GM21367 (cell line): ENCODE data around the gene EPS8L1.
"Not testable (repeated sequence)": the region's sequence is repeated elsewhere in the genome, so short reads cannot be mapped to it uniquely, and the experiment has no call there.

Experiments used
- ATAC-seq: cut with Tn5 transposase; IDR thresholded peaks from one replicate; pipeline ENCODE4 v1.9.1; 2021; ENCODE audit not compliant: unreplicated experiment

EPS8L1 gene

DNA sequence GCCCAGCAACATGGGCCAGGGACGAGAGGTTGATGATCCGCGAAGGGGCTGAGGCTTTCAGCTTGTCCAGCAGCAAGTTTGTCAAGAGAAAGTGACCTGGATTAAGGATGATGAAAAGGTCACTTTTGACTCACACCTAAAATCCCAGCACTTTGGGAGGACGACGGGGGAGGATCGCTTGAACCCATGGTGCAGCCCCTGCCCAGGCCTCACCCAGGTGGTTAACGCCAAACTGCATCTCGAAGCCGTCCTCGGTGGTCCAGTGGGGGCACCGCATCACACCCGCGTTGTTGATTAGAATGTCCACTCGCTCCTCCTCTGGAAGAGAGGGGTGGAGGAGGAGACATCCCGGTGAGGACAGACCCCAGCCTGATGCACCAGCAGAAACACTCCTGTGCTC lies 27.2 kb upstream of the EPS8L1 start:
- ATAC-seq, result no peak

DNA sequence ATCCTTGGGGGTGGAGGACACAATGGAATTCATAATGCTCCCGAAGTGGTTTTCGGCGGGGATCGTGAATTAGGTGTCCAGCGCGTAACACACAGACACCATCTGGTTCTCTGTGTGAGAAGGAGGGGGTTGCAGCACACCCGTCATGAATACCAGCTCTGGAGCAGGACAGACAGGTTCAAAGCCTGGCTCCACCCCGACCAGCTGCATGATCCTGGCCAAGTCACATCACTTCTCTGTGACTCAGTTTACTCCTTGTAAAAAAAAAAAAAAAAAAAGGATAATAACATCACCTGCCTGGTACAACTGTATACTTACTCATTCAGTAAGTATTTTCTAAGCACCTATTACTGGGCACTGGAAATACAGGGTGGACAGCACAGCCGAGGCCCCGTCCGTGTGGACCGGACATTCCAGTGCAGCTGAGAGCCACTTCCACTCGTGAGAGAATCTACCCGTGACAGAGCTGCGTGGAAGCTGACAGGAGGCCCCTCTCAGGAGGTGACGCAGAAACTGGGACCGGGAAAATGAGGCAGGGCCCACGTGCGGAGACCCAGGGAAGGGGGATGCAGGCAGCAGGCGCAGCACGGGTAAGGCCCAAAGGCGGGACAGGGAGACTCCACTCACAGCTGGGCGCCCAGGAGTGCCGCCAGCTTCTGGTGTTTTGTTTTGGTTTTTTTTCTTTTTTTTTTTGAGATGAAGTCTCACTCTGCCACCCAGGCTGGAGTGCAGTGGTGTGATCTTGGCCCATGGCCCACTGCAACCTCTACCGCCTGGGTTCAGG lies 24.7 kb upstream of the EPS8L1 start:
- no peak for ATAC-seq

DNA sequence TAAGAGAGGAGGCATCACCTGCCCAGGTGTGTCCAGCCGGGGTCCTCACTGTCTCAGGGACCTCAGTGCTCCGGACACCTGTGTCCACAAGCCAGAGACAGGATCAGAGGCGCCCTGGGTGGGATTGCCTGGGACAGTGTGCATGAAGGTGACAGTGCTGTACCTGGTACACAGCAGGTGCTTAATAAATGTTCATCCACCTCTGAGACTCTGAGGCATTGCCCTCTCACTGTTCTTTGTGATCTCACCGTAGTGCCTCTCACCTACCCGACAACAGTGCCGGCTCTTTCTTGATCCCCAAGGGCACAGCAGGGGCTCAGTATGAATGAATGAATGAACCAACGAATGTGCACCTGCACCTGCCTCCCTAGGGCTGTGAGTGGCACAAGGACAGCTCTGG lies 21.9 kb upstream of the EPS8L1 start:
- no peak for ATAC-seq

DNA sequence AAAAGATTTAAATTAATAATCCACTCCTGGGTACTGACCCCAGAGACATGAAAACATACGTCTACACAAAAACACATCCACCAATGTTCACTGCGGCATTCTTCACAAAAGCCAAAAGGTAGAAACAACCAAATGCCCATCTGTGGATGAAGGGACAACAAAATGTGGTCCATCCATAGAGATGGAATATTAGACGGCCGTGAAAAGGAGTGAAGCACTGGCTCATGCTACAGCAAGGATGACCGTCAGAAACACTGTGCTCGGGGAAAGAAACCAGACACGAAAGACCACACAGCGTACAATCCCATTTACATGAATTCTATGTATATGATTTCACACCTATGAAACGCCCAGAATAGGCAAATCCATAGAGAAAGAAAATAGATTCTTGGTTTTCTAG lies 18.8 kb upstream of the EPS8L1 start:
- no peak for ATAC-seq

DNA sequence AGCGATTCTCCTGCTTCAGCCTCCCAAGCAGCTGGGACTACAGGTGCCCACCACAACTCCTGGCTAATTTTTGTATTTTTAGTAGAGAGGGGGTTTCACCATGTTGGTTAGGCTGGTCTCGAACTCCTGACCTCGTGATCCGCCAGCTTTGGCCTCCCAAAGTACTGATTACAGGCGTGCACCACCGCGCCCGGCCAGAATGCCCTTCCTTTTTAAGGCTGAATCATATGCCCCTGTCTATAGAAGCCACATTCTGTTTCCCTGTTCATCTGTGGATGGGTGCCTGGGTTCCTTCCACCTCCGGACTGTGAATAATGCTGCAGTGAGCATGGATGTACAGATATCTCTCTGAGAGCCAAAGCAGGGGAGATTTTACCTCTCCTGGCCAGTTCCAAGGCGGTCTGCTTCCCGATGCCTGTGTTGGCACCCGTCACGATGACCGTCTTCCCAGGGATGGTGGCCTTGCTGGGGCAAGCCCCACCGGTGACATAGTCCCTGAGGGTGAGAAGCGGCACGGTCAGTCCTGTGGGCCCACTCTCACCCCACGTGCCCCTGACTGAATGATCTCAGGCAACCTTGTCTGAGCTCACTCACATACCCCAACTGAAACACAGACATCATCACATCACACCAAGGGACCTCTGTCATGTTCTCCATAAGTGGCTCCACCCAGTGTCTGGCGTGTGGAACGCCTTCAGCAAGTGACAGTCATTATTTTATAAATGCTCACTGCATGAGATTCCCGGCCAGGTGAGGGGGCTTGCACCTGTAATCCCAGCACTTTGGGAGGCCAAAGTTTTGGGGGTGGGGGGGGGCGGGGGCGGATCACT lies 16.7 kb upstream of the EPS8L1 start:
- no peak for ATAC-seq

DNA sequence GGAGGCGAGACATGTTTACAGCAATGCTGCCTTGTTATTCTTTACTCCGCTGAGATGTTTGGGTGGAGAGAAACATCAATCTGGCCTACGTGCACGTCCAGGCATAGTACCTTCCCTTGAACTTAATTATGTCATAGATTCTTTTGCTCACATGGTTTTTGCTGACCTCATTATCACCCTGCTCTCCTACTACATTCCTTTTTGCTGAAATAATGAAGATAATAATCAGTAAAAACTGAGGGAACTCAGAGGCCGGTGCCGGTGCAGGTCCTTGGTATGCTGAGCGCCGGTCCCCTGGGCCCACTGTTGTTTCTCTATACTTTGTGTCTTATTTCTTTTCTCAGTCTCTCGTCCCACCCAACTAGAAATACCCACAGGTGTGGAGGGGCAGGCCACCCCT lies 15.4 kb upstream of the EPS8L1 start:
- ATAC-seq, result not testable (repeated sequence)

DNA sequence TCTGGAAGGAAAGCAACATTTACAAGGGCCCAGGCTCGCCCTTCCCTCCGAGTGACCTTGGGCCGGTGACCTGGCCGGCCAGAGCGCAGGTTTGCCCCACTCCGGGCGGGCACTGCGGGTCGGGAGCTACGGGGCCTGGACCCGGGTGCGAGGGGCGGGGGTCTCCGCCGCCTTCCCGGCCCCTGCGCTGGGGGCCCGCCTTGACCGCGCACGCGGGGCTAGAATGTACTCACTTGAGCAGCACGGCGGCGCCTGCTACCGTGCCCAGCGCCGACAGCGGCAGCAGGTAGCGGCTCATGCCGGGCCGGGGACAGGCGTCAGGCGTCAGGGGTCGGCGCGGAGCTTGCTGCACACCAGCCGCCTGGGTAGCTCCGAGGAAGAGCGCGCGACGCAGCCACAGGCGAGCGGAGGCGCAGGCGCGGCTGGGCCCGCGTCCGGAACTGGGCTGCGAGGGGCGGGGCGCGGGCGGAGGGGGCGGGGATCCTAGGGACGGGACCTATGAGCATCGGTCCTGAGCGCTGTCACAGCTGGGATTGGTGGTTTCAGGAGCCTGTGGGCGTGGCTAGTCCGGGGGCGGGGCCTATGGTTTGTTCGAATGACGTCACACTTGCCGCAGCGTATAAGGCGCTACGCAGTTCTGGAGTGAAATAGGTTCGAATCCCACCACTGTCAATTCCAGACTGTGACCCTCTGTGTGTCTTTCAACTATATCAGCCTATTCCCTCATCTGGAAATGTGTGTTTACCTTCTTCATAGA lies 12.8 kb upstream of the EPS8L1 start, which contains the start of gene RDH13:
Gene RDH13, minus strand, starts transcription at position 414 of the 757 bp plus-strand sequence. Its CDS starts 116 bp downstream, at position 298.
- ATAC-seq, result no peak

DNA sequence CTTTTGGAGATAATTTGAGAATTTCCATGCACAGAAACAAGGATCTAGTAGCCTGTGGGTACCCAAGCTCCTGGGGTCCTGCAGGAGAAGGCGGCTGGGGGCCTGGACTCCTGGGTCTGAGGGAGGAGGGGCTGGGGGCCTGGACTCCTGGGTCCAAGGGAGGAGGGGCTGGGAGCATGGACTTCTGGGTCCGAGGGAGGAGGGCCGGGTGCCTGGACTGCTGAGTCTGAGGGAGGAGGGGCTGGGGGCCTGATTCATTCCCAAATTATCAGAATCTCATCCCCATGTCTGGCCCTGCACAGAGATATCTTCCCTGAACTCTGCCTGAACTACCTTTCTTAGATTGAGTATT lies 12.2 kb upstream of the EPS8L1 start:
- ATAC-seq, result no peak

DNA sequence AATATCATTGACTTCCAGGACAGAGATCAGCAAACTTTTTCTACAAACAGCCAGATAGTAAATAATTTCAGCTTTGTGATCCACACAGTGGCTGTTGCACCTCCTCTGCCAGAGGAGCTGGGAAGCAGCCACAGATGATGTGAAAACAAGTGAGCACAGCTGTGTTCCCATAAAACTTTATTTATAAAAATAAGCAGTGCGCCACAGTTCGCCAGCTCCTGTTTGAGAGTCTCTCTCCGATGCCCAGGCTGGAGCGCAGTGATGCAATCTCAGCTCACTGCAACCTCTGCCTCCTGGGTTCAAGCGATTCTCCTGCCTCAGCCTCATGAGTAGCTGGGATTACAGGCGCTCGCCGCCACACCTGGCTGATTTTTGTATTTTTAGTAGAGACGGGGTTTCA lies 10.2 kb upstream of the EPS8L1 start:
- not testable (repeated sequence) for ATAC-seq

DNA sequence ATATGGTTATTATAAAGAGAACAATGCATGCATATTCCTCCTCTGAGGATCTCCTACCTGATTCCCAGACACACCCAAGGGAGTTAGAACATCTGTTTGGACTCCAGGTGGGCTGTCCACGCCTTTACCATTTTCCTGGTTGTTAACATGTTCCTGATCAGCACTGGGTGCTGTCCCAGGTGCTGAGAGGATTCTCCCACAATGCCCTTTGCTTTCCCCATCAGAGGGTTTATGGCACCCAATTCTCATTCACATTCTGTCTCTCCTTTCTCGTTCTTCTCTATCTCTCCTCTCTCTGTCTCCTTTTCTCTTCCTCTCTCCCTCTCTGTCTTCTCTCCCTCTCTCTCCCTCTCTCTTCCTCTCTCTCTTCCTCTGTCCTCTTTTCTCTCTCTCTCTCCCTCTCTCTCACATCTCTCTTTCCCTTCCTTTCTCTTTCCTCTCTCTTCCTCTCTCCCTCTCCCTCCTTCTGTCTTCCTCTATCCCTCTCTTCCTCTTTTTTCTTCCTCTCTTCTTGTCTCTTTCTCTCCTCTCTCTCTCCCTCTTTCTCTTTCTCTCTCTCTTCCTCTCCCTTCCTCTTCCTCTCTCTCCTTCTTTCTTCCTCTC lies 9.5 kb upstream of the EPS8L1 start:
- ATAC-seq, result no peak

DNA sequence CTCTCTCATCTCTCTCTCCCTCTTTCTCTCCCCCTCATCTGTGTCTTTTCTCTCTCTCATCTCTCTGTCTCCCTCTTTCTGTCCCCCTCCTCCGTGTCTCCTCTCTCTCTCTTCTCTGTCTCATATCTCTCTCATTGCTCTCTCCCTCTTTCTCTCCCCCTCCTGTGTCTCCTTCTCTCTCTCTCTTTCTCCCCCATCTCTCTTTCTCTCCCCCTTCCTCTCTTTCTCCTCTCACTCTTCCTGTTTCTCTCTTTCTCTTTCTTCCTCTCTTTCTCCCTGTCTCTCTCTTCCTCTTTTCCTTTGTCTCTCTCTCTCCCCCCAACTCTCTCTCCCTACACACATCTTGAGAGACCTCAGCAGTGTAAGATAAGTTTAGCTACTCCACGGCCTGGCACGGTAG lies 7.8 kb upstream of the EPS8L1 start:
- no peak for ATAC-seq

DNA sequence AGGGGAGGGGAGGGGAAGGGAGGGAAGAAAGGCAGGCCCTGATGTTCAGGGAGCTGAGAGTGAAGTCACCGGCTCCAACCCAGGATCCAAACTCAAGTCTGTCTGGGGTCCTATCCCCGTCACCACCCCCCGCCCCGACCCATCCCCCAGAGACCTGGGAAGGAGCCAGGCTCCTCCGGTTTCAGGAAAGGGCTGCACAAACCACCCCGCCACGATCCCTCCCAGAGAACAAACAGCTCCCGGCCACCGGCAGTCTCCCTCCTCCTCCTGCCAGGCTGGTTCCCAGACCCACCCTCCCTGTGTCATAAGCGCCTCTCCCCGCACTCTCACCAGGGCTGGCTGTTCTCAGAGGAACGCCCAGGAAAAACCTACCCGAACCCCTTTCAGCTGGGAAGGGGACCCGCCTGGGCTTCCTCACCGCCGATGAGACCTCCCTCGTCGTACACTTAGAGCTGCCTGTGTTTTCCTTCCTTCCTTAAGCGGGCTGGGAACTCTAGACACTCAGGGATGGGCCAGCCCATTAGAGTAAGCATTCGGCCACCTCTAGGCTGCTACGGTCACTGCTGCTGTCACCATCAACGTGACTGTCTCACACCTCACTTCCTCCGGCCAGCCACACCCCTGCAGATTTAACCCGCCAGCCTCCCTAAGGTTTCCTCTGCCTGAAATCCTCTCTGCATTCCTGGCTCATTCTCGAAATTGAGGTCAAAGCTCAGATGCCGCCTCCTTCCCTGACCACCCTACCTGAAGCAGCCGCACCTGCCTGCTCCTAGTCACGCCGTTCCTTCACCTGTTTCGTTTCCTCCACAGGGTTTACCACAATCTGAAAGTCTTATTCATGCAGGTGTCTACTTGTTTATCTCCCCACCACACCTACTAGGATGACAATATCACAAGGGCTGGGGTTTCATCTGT lies 6.5 kb upstream of the EPS8L1 start:
- ATAC-seq, result no peak

DNA sequence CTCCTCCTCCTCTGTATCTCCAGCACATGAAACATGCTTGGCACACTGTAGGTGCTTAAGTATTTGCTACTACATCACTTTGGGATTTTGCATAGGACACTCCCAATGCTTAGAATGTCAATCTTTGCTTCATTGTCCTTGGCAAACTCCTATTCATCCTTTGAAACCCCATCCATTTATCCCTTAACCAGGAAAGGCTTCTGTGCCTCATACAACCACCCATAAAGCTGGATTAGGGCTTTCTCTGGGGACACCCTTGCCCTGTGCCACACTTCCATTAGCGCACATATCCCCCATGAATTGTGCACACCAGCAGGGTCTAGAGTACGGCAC lies 5.8 kb upstream of the EPS8L1 start:
- no peak for ATAC-seq

DNA sequence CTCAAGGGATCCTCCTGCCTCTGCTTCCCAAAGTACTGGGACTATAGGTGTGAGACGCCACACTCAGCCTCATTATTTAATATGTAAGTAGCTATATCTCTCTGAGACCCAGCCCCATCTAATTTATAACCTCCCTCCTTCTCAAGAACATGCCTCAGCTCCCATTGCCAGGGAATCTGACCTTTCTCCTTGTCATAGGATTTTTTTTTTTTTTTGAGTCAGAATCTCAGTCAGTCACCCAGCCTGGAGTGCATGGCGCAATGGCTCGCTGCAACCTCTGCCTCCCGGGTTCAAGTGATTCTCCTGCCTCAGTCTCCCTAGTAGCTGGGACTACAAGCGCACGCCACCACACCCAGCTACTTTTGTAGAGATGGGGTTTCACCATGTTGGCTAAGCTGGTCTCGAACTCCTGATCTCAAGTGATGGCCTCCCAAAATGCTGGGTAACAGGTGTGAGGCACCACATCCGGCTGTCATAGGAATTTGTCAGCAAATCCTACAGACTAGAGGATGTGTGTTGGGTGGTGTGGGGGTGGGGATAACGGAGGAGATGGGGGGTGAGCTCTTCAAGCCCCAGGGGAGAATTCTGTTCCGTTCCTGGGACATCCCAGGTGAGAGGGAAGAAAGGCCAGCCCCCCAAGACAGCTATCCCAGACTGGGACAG lies 5.1 kb upstream of the EPS8L1 start:
- no peak for ATAC-seq

DNA sequence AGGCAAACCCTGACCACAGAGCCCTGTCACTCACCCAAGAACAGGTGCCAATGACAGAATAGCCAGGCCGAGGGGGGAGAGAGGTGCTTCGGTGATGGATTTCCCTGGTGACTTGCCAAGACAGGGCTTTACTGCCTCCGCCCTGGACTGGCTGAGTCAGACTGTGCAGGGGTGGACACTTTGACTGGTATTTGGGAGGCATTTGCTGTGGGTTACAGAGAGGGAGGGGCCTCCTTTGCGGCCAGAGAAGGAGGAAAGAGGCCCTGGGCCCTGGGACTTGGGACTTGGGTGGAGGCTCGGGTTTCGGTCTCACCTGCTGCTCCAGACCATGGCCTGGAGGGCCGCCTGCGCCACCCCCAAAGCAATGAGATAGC lies 4.6 kb upstream of the EPS8L1 start:
- ATAC-seq, result no peak

DNA sequence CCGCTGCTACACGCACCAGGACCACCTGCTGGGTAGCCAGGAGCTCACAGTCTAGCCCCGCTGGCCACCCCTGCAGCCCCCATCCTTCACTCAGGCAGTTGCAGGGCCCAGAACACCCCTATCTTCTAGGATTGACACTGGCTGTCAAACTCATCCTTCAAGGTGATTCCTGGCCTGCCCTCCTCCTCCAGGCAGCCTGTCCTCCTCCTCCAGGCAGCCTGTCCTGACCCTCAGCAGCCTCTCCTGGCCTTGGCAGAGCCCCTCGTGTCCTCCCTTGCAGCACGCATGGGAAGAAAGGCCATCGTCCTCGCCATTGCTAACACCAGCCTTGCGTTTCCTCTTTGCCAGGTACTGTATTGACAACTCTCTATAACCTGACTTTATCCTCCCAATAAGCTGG lies 3.8 kb upstream of the EPS8L1 start:
- no peak for ATAC-seq

DNA sequence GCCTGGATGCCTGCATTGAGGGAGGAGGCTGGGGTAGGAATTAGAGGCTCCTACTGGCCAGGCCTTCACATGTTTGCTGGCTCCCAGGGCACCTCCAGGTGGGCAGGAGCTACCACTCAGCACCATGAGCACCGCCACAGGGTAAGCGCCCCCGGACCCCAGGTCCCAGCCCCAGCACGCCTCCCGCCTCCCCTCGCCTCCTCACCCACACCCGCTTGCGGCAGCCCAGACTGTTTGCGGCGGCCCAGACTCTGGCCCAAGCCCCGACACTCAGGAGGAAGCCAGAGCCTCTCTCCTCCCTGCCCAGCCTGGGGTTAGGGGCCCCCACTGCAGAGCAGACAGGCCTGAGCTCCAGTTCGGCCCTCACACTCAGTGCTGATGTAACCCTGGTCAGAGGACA lies 652 bp downstream of the EPS8L1 start:
- ATAC-seq, result no peak

DNA sequence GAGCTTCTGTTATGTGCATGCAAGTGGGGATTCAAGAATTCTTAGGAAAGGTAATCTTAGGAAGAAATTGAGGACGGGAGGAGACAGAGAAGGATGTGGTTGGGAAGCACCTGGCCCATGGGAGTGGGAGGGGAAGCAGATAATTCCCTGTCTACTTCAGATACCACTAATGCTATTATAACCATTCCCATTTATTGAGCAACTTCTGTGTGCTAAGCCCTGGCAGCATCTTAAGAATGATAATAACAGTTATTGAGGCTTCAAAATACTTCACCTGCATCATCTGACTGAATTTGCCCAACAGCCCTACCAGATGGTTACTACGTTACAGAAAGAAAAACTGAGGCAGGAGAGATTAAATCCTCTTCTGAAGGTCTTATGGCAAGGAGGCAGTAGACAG lies 1.4 kb downstream of the EPS8L1 start:
- no peak for ATAC-seq

DNA sequence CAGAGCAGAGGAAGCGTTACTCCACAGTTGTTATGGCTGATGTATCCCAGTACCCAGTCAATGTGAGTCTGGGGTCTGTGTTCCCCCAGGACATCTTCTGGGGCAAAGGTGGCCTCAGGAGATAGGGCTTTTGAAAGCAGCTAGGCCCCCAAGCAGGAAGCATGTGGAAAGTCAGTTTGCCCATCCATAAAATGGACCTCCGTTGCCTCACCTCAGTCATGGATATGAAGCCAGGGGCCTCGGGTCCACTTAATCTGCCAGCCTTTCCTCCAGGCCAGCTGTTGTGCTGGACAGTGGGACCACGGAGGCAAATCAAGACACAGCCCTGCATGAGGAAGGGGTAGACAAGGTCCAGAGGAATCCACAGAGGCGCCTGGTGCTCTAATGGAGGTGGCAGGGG lies 3.3 kb downstream of the EPS8L1 start:
- no peak for ATAC-seq
